Endothelial cell of umbilical vein (primary cell): ENCODE results near the gene DIP2C. TPM values are rescaled to one million over a fixed set of nuclear protein-coding genes. Genes with fewer than 3 reads are reported as not detected.

ENCODE experiments used
- BruUV-seq: library from RNA; stranded (reverse); fragments of 400-500 nt; replicated peaks from 2 replicates; lab custom pipeline; 2021; lab: Mats Ljungman, UMichigan
- CTCF ChIA-PET: fragments of 300-600, 350-600 bp; sonication (Branson Sonifier 250); formaldehyde crosslinking; loops from one replicate; lab custom pipeline; 2021; ENCODE audit warnings: antibody characterized with exemption, inconsistent platforms; lab: Charles Lee
- POLR2A ChIA-PET: fragments of 300-600, 350-600 bp; sonication (Branson Sonifier 250); formaldehyde crosslinking; loops from one replicate; lab custom pipeline; 2021; ENCODE audit warnings: antibody characterized with exemption, inconsistent platforms; lab: Charles Lee
- DNase-seq: peaks from one replicate; pipeline ENCODE4 v3.0.0-alpha.2; 2011; ENCODE audit warnings: low read depth, low spot score
- FAIRE-seq: peaks from 2 replicates; lab custom pipeline; 2011; peaks lifted over from hg19 to GRCh38; lab: Jason Lieb, UNC
- H2AFZ ChIP-seq: 2 replicates; pipeline ENCODE4 v1.6.0; 2012; ENCODE audit warnings: low read depth, low read length, control low read depth, inconsistent platforms
- H3K27ac ChIP-seq: 2 replicates; pipeline ENCODE4 v1.5.1; 2011; ENCODE audit warnings: low read depth, mild to moderate bottlenecking, control low read depth, low read length, moderate library complexity; ENCODE audit not compliant: insufficient read depth
- H3K27me3 ChIP-seq, 2 experiments: 2 replicates each; pipeline versions ENCODE4 v1.6.0 to v1.6.1; 2011; ENCODE audit warnings: low read length in 2 of 2, mixed read lengths in 1 of 2; ENCODE audit not compliant: control insufficient read depth in 2 of 2, insufficient read depth in 2 of 2
- H3K36me3 ChIP-seq, 2 experiments: 2 replicates in 1 of 2; 3 replicates in 1 of 2; pipeline ENCODE4 v1.5.1; 2011; ENCODE audit warnings: low read length in 2 of 2, mild to moderate bottlenecking in 1 of 2, moderate library complexity in 1 of 2; ENCODE audit not compliant: control insufficient read depth in 2 of 2, insufficient read depth in 2 of 2; ENCODE audit errors: extremely low read depth in 1 of 2
- H3K4me1 ChIP-seq: 3 replicates; pipeline ENCODE4 v1.5.1; 2011; ENCODE audit warnings: mild to moderate bottlenecking, low read length; ENCODE audit not compliant: control insufficient read depth, insufficient read depth; ENCODE audit errors: extremely low read depth
- H3K4me2 ChIP-seq: 2 replicates; pipeline ENCODE4 v1.6.1; 2011; ENCODE audit warnings: low read length, control low read depth, mixed read lengths; ENCODE audit not compliant: insufficient read depth
- H3K4me3 ChIP-seq, 3 experiments: fragments of 200-600 bp in 1 of 3; sonication (generic), shearing (Covaris generic) in 1 of 3; replicated peaks in 1 of 3; 2 replicates each; pipeline ENCODE4 v1.5.1; 2011 to 2016; ENCODE audit warnings: control low read depth in 3 of 3, low read length in 3 of 3, mild to moderate bottlenecking in 2 of 3, inconsistent platforms in 1 of 3, low read depth in 1 of 3, moderate library complexity in 1 of 3; ENCODE audit not compliant: insufficient read depth in 1 of 3
- H3K79me2 ChIP-seq: 2 replicates; pipeline ENCODE4 v1.6.0; 2012; ENCODE audit warnings: low read length, inconsistent platforms; ENCODE audit not compliant: control insufficient read depth, insufficient read depth
- H3K9ac ChIP-seq: replicated peaks from 2 replicates; pipeline ENCODE3; 2011; ENCODE audit warnings: low read length, control low read depth; ENCODE audit not compliant: insufficient read depth; ENCODE audit errors: extremely low read depth
- H3K9me1 ChIP-seq: replicated peaks from 3 replicates; pipeline ENCODE4 v1.6.0; 2011; ENCODE audit warnings: mild to moderate bottlenecking, low read length; ENCODE audit not compliant: control insufficient read depth, insufficient read depth; ENCODE audit errors: extremely low read depth
- H3K9me3 ChIP-seq: replicated peaks from 2 replicates; pipeline ENCODE4 v1.5.1; 2012; ENCODE audit warnings: low read length, inconsistent platforms; ENCODE audit not compliant: control insufficient read depth, insufficient read depth
- H4K20me1 ChIP-seq: replicated peaks from 2 replicates; pipeline ENCODE3; 2011; ENCODE audit warnings: mild to moderate bottlenecking, low read length; ENCODE audit not compliant: control insufficient read depth, insufficient read depth; ENCODE audit errors: extremely low read depth
- CTCF ChIP-seq, 2 donors: IDR thresholded peaks; 1 replicate in 1 of 2; 2 replicates in 1 of 2; pipeline ENCODE4 v1.5.1; 2011; ENCODE audit warnings: low read length in 2 of 2, mild to moderate bottlenecking in 2 of 2, moderate library complexity in 2 of 2, control low read depth in 1 of 2, inconsistent platforms in 1 of 2, low read depth in 1 of 2; ENCODE audit not compliant: insufficient read depth in 1 of 2; ENCODE audit errors: extremely low read depth in 1 of 2
- EZH2 ChIP-seq: IDR thresholded peaks from 2 replicates; pipeline ENCODE4 v1.6.1; 2012; ENCODE audit warnings: borderline replicate concordance, low read depth, mild to moderate bottlenecking, moderate library complexity, low read length, inconsistent platforms; ENCODE audit not compliant: severe bottlenecking
- FOS ChIP-seq: IDR thresholded peaks from 2 replicates; pipeline ENCODE4 v1.6.1; 2011; ENCODE audit warnings: mild to moderate bottlenecking, low read length, moderate library complexity, borderline replicate concordance; ENCODE audit not compliant: insufficient read depth
- GATA2 ChIP-seq: IDR thresholded peaks from 2 replicates; pipeline ENCODE4 v1.7.0; 2011; ENCODE audit warnings: low read depth, mild to moderate bottlenecking, moderate library complexity, mixed read lengths, low read length; ENCODE audit not compliant: insufficient read length, insufficient read depth
- JUN ChIP-seq: IDR thresholded peaks from 2 replicates; pipeline ENCODE4 v1.6.1; 2011; ENCODE audit warnings: borderline replicate concordance, low read depth; ENCODE audit not compliant: insufficient read length, insufficient read depth
- MYC ChIP-seq: IDR thresholded peaks from one replicate; pipeline ENCODE4 v1.6.1; 2011; ENCODE audit warnings: mild to moderate bottlenecking, low read depth, low read length
- POLR2A ChIP-seq: IDR thresholded peaks from 2 replicates; pipeline ENCODE4 v1.6.1; 2012; ENCODE audit warnings: low read depth, mild to moderate bottlenecking, control low read depth, low read length
- POLR2AphosphoS5 ChIP-seq: IDR thresholded peaks from 2 replicates; pipeline ENCODE4 v1.6.1; 2012; ENCODE audit warnings: low read depth, mild to moderate bottlenecking, control low read depth, low read length, moderate library complexity; ENCODE audit not compliant: insufficient read depth
- dilution Hi-C: fragments of 300-500 bp; cut with MboI; formaldehyde crosslinking; loops from one replicate; pipeline ENCODE4 v1.15.0; 2019; ENCODE audit warnings: low sequenced_read_pairs; ENCODE audit not compliant: extremely low pct_ligation_motif_present
- intact Hi-C: fragments of 100-400 bp; cut with micrococcal nuclease; formaldehyde crosslinking; loops from one replicate; pipeline ENCODE4 v1.10.0; 2022
- polyA plus RNA-seq, 4 experiments: library from polyadenylated mRNA; depleted of rRNA in 3 of 4; stranded (reverse) in 3 of 4; unstranded in 1 of 4; fragments of >200 nt; gene quantifications; 2 replicates each; pipeline versions ENCODE4 v1.2.1 to v1.2.3, GENCODE V29; 2011 to 2012; ENCODE audit warnings: missing spikeins in 1 of 4
- total RNA-seq: library from RNA; stranded (reverse); gene quantifications from 2 replicates; pipeline ENCODE4 v1.2.3, GENCODE V29; 2021
- TF ChIP-seq, protein P1 (sequence below): IDR thresholded peaks from 2 replicates; pipeline ENCODE4 v1.6.1; 2011; ENCODE audit not compliant: insufficient read depth, insufficient read length

The DIP2C gene
- total and polyA plus RNA-seq, 2 donors (not counting 3 experiments of a cell fraction or from before 2014, with no cell fraction given), result 3.6 to 10.7 TPM

DNA sequence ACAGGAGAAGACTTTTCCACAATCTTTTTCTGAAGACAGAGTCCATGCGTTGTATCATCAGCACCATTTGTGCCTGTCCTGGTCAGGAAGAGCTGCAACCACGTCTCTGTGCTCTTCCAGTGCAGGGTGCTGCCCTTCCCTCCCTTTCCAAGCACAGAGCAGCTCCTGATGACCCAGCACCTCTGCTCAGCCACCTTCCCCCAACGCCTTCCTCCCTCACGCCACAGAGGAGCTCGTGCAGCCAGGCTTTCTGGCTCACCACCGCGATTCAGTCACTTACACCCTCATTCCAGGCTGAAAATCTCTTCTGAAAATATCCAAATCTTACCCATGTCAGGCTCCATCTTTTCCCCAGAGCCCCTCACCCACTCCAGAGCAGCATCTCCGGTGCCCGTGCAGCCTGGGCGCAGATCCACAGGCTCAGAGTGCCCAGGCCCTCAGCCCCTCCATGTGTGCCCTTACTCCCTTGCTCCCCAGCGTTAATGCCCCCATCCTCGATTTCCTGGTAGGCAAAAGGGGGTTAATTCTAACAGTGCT is 181.5 kb downstream of the DIP2C start:
- Histone ChIP-seq H3K9ac (no peak overlapping the region), H3K4me3 (no peak overlapping the region), H3K4me2 (no peak overlapping the region), H2AFZ (no peak overlapping the region), H3K27ac (no peak overlapping the region), H3K9me3 (no peaks in the 10 kb centered on the region), H4K20me1 (no peaks in the 10 kb centered on the region), H3K4me1 (peaks cover 3% of the 10 kb centered on the region), H3K79me2 (no peaks in the 10 kb centered on the region), H3K27me3 (no peaks in the 10 kb centered on the region), H3K36me3 (no peaks in the 10 kb centered on the region), H3K9me1 (no peaks in the 10 kb centered on the region)
- DNase-seq, result no peak
- POLR2A ChIA-PET, result no interaction called here
- no peak for FAIRE-seq
- CTCF ChIA-PET, result no interaction called here
- dilution Hi-C loops (no loop called here), intact Hi-C loops (no loop called here)
- BruUV-seq, result no TSS peak
- no peak for TF ChIP-seq POLR2A
- TF ChIP-seq JUN, result no peak

DNA sequence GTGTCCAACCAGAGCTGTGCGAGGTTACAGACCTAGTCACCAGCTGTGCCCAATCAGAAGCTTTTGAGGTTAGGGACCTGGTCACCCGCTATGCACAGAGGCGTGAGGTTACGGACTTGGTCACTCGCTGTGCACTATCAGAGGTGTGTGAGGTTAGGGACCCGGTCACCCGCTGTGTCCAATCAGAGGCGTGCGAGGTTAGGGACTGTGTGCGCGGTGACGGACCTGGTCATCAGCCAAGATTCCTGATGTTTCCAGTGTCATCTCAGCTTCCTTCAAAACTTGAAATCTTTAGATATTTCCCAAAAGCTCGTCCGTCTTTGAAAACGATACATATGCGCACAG is 182.1 kb downstream of the DIP2C start:
- H4K20me1 ChIP-seq, result no peaks in the 10 kb centered on the region
- peaks cover 3% of the 10 kb centered on the region for H3K4me1 ChIP-seq
- no peak overlapping the region for H2AFZ ChIP-seq
- H3K9me1 ChIP-seq, result no peaks in the 10 kb centered on the region
- ChIA-PET CTCF (interaction anchor here (0.8 kb wide), 1 partner anchor 308 kb away, joined by 3 read pairs; no protein-coding TSS in a partner anchor), POLR2A (no interaction called here)
- no peaks in the 10 kb centered on the region for H3K9me3 ChIP-seq
- no peak for TF ChIP-seq CTCF (IDR thresholded peaks at IDR 0.05; ENCODE audit: extremely low read depth in 1 of 2, insufficient read depth in 1 of 2, low read depth in 1 of 2, low read length in 2 of 2)
- TF ChIP-seq GATA2, result no peak
- no peak for TF ChIP-seq FOS
- TF ChIP-seq JUN, result no peak
- no peak for TF ChIP-seq EZH2
- TF ChIP-seq POLR2AphosphoS5, result no peak
- TF ChIP-seq, protein P1, sequence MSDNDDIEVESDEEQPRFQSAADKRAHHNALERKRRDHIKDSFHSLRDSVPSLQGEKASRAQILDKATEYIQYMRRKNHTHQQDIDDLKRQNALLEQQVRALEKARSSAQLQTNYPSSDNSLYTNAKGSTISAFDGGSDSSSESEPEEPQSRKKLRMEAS, result no peak
- no peak for TF ChIP-seq MYC
- TF ChIP-seq POLR2A, result no peak
- H3K79me2 ChIP-seq, result no peaks in the 10 kb centered on the region
- intact Hi-C loops, result no loop called here
- H3K27ac ChIP-seq, result no peak overlapping the region
- no peak overlapping the region for H3K4me2 ChIP-seq
- FAIRE-seq, result no peak
- dilution Hi-C loops, result no loop called here
- no peaks in the 10 kb centered on the region for H3K36me3 ChIP-seq
- no peak overlapping the region for H3K9ac ChIP-seq
- H3K4me3 ChIP-seq, result no peak overlapping the region
- no peak for DNase-seq
- H3K27me3 ChIP-seq, result no peaks in the 10 kb centered on the region
- no TSS peak for BruUV-seq
